ENCODE results near the gene EFHD2. TPM values are rescaled to one million over a fixed set of nuclear protein-coding genes. Genes with fewer than 3 reads are reported as not detected.

The EFHD2 gene
- total and polyA plus RNA-seq, 3 donors from 2014 or later: 146 to 384 (median 308) TPM

GRCh38 chr1:15448877-15449462 lies 39.3 kb downstream of the EFHD2 start:
- DNase-seq: no peak
- TF ChIP-seq POLR2A (IDR thresholded peaks at IDR 0.05) (no peak), CTCF (IDR thresholded peaks at IDR 0.05) (no peak)
- Histone ChIP-seq H3K4me3 (no peak overlapping the region), H3K36me3 (ENCODE audit: low read depth, missing control alignments) (no peaks in the 10 kb centered on the region), H3K27ac (no peak overlapping the region), H3K4me1 (peaks cover 3% of the 10 kb centered on the region), H3K9me3 (no peaks in the 10 kb centered on the region), H3K27me3 (no peaks in the 10 kb centered on the region)
- intact Hi-C loops (cut with DNase I; ENCODE audit: low total_unique reads): no loop called here
- WGBS, 2 donors: 85 to 92% methylated on average over 3 of the region's 3 CpGs

- Histone ChIP-seq H3K27ac (no peak overlapping the region), H3K36me3 (ENCODE audit: low read depth, missing control alignments) (no peaks in the 10 kb centered on the region), H3K27me3 (no peaks in the 10 kb centered on the region), H3K4me1 (peaks cover under 1% of the 10 kb centered on the region), H3K4me3 (no peak overlapping the region), H3K9me3 (no peaks in the 10 kb centered on the region)
- intact Hi-C loops (cut with DNase I; ENCODE audit: low total_unique reads): no loop called here
- DNase-seq: no peak
- TF ChIP-seq POLR2A (IDR thresholded peaks at IDR 0.05) (no peak), CTCF (IDR thresholded peaks at IDR 0.05) (no peak)
- whole genome bisulfite sequencing, 2 donors: 80 to 82% methylated on average over 3 of the region's 3 CpGs
These were observed 39.9 kb downstream of the EFHD2 start for GRCh38 chr1:15449567-15449966.

GRCh38 chr1:15451014-15451722 lies 41.5 kb downstream of the EFHD2 start:
- intact Hi-C loops (cut with DNase I; ENCODE audit: low total_unique reads): no loop called here
- no peak for TF ChIP-seq CTCF (IDR thresholded peaks at IDR 0.05)
- TF ChIP-seq POLR2A (IDR thresholded peaks at IDR 0.05): no peak
- no peak overlapping the region for H3K27ac ChIP-seq
- no peaks in the 10 kb centered on the region for H3K9me3 ChIP-seq
- no peaks in the 10 kb centered on the region for H3K4me1 ChIP-seq
- WGBS, 2 donors: 95 to 97% methylated on average over 6 of the region's 6 CpGs
- H3K27me3 ChIP-seq: no peaks in the 10 kb centered on the region
- no peak for DNase-seq
- no peaks in the 10 kb centered on the region for H3K36me3 ChIP-seq (ENCODE audit: low read depth, missing control alignments)
- H3K4me3 ChIP-seq: no peak overlapping the region

- intact Hi-C loops (cut with DNase I; ENCODE audit: low total_unique reads): no loop called here
These were observed 42.5 kb downstream of the EFHD2 start for GRCh38 chr1:15452216-15452615.

More at GRCh38 chr1:15452216-15452615, 42.5 kb downstream of the EFHD2 start:
- no peak for DNase-seq
- WGBS, 2 donors: 100% methylated on average over 1 of the region's 1 CpG; no CpG with 5 or more reads in 1 of the 2 donors
- TF ChIP-seq POLR2A (IDR thresholded peaks at IDR 0.05): no peak
- TF ChIP-seq CTCF (IDR thresholded peaks at IDR 0.05): no peak
- no peaks in the 10 kb centered on the region for H3K9me3 ChIP-seq
- no peaks in the 10 kb centered on the region for H3K36me3 ChIP-seq (ENCODE audit: low read depth, missing control alignments)
- H3K27ac ChIP-seq: no peak overlapping the region
- H3K27me3 ChIP-seq: no peaks in the 10 kb centered on the region
- H3K4me3 ChIP-seq: no peak overlapping the region
- peaks cover 7% of the 10 kb centered on the region for H3K4me1 ChIP-seq
